ENCODE data around the gene CDH22. TPM values are rescaled to one million over a fixed set of nuclear protein-coding genes. Genes with fewer than 3 reads are reported as not detected.
A peak's percentile ranks its signal among the peaks of the same experiment; 100 is the strongest.

CDH22 gene
- total RNA-seq, 1 experiment from 2014 or later, result 0.07 TPM

- DNase-seq (ENCODE audit: low read depth), result peak; percentile 28
- in situ Hi-C loops (cut with HindIII; ENCODE audit: low pct_unique_long_range_greater_than_20kb, low sequenced_read_pairs), result no loop called here
These were observed 133.7 kb downstream of the CDH22 start for GRCh38 chr20:46174469-46175126.

DNA sequence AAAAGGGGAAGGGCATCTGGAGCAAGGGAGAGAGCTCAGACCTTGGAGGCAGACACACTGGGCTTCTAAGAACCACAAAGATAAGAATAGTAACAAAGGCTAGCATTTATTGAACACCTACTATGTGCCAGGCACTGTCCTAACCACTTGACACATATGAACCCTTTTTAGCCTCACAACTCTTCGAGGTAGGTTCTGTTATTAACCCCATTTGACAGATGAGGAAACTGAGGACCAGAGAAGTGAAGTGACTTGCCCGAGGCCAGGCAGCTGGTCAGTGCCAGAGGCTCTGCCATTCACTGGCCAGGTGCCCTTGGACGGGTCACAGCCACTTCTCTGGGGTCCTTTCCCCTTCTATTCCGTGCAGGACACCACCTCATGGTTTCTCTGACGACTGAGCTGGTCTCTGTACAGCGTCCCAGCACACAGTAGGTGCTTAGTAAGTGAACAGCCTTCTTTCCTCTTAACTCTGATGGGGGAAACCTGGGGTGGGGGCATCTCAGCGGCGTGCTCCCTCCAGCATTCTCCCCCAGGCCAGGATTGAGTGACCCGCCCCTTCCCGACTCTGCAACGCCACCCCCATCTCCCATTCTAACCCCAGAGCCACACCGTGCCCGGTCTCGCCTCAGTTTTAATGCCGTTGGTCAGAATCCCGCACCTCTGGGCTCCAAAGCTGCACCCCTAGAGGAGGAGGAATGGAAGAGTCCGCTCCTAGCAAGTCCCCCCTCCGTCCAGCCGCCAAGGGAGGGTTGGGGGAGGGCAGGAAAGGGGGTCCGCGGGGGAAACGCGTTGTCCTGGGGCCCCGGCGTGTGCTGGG is 134.4 kb downstream of the CDH22 start:
- in situ Hi-C loops (cut with HindIII; ENCODE audit: low pct_unique_long_range_greater_than_20kb, low sequenced_read_pairs), result no loop called here
- DNase-seq (ENCODE audit: low read depth), result no peak

- in situ Hi-C loops (cut with HindIII; ENCODE audit: low pct_unique_long_range_greater_than_20kb, low sequenced_read_pairs), result no loop called here
- no peak for DNase-seq (ENCODE audit: low read depth)
These were observed 135.2 kb downstream of the CDH22 start for GRCh38 chr20:46172961-46173536.

DNA sequence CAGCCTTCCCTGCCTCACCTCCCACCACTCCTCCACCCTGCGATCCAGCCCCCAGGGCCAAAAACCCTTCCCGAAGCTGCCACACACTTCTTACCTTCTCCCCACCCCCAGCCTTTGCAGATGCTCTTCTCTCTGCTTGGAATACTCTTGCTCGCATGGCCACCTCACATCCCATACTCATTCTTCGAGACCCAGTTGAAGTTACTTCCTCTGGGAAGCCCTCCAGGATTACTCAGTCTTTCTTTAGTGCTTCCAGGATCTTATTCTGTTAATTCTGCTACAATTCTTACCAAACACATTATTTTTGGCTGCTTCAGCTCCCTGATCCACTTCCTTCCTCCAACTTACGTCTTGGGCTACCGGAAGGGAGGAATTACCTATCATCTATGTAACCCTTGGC is 135.8 kb downstream of the CDH22 start:
- in situ Hi-C loops (cut with HindIII; ENCODE audit: low pct_unique_long_range_greater_than_20kb, low sequenced_read_pairs), result no loop called here
- DNase-seq (ENCODE audit: low read depth), result no peak

- no peak for DNase-seq (ENCODE audit: low read depth)
- in situ Hi-C loops (cut with HindIII; ENCODE audit: low pct_unique_long_range_greater_than_20kb, low sequenced_read_pairs), result no loop called here
These were observed 136.4 kb downstream of the CDH22 start for GRCh38 chr20:46171909-46172308.

- in situ Hi-C loops (cut with HindIII; ENCODE audit: low pct_unique_long_range_greater_than_20kb, low sequenced_read_pairs), result no loop called here
- DNase-seq (ENCODE audit: low read depth), result no peak
These were observed 136.8 kb downstream of the CDH22 start for GRCh38 chr20:46171476-46171875.

- no peak for DNase-seq (ENCODE audit: low read depth)
- in situ Hi-C loops (cut with HindIII; ENCODE audit: low pct_unique_long_range_greater_than_20kb, low sequenced_read_pairs), result no loop called here
These were observed 138.8 kb downstream of the CDH22 start for GRCh38 chr20:46169245-46170171.

DNA sequence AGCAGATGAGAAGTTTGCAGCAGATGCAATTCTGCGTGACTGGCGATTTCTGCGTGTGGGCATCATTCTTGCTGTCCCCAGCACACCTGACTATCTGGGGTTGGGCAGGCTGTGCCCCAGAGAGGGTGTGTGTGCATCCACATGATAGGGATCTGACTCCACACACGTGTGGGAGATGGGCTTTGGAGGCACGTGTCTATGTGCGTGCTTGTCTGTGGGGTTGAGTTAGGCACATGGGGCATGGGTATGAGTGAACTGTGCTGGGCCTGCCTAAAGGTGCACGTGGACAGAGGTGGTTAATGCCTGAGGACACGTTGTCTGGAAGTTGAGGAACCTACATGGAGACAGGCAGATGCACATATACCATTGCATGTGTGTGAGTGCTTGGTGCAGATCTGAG is 139.9 kb downstream of the CDH22 start:
- in situ Hi-C loops (cut with HindIII; ENCODE audit: low pct_unique_long_range_greater_than_20kb, low sequenced_read_pairs), result no loop called here

DNA sequence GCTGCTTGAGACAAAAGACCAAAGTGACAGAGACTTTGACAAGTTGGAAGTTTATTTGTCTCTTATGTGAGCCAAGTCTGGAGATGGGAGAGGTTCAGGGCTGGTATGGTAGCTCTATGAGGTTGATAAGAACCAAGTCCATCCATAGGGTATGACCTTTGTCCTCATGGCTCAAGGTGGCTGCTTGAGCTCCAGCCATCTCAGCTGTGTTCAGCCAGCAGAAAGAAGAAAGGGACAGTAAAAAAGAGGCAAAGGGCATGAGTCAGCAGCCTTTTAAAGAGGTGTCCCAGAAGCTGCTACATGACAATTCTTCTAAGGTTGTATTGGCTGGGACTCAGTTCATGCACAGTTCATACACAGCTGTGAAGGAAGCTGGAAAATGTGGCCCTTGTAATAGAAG is 141.2 kb downstream of the CDH22 start:
- in situ Hi-C loops (cut with HindIII; ENCODE audit: low pct_unique_long_range_greater_than_20kb, low sequenced_read_pairs), result no loop called here
- no peak for DNase-seq (ENCODE audit: low read depth)

More for the DNA sequence above, 139.9 kb downstream of the CDH22 start:
- DNase-seq (ENCODE audit: low read depth), result no peak

DNA sequence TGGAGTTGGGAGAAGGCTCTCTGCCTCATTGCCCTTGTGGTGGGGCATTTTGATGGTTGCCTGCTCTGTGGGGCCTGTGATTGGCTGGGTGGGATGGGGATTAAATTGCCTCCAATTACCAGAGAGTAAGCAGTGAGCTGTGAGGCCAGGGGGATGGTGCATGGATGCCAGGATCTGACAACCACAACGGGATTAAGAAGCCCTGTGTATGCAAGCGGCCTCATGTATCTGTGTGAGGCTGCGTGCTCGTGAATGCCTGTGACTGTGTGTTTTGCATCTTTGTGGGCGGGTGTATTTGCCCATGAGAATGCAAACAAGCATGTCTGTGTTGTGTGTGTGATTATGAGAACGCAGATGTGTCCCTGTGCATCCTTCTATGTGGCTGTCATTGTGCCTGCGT is 144.0 kb downstream of the CDH22 start:
- in situ Hi-C loops (cut with HindIII; ENCODE audit: low pct_unique_long_range_greater_than_20kb, low sequenced_read_pairs), result no loop called here
- no peak for DNase-seq (ENCODE audit: low read depth)

GRCh38 chr20:46161921-46162320 is 146.4 kb downstream of the CDH22 start:
- in situ Hi-C loops (cut with HindIII; ENCODE audit: low pct_unique_long_range_greater_than_20kb, low sequenced_read_pairs), result no loop called here
- DNase-seq (ENCODE audit: low read depth), result no peak

GRCh38 chr20:46160661-46161060 is 147.6 kb downstream of the CDH22 start:
- no peak for DNase-seq (ENCODE audit: low read depth)
- in situ Hi-C loops (cut with HindIII; ENCODE audit: low pct_unique_long_range_greater_than_20kb, low sequenced_read_pairs), result no loop called here

GRCh38 chr20:46159101-46159897 is 149.0 kb downstream of the CDH22 start:
- no peak for DNase-seq (ENCODE audit: low read depth)
- in situ Hi-C loops (cut with HindIII; ENCODE audit: low pct_unique_long_range_greater_than_20kb, low sequenced_read_pairs), result no loop called here

GRCh38 chr20:46158476-46158987 is 149.8 kb downstream of the CDH22 start:
- in situ Hi-C loops (cut with HindIII; ENCODE audit: low pct_unique_long_range_greater_than_20kb, low sequenced_read_pairs), result no loop called here

DNA sequence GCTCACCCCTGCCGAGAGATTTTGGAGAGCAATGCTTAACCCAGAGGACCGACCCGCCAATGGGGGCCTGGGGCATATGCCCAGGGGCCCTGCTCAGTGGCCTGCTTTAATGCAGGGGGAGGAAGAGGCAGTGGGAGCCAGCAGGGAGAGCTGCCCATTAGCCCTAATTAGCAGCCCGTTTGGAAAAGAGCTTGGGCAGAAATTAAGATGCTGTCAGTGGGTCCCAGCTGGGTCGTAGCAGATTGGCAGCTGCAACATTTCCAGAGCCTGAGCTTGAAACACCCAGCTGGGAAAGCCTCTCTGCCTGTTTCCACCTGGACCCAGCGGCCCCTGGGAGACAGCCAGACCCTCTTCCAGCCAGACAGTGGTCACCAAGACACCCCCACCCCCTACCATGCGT is 150.7 kb downstream of the CDH22 start:
- no peak for DNase-seq (ENCODE audit: low read depth)
- in situ Hi-C loops (cut with HindIII; ENCODE audit: low pct_unique_long_range_greater_than_20kb, low sequenced_read_pairs), result no loop called here

More at GRCh38 chr20:46158476-46158987, 149.8 kb downstream of the CDH22 start:
- DNase-seq (ENCODE audit: low read depth), result no peak

DNA sequence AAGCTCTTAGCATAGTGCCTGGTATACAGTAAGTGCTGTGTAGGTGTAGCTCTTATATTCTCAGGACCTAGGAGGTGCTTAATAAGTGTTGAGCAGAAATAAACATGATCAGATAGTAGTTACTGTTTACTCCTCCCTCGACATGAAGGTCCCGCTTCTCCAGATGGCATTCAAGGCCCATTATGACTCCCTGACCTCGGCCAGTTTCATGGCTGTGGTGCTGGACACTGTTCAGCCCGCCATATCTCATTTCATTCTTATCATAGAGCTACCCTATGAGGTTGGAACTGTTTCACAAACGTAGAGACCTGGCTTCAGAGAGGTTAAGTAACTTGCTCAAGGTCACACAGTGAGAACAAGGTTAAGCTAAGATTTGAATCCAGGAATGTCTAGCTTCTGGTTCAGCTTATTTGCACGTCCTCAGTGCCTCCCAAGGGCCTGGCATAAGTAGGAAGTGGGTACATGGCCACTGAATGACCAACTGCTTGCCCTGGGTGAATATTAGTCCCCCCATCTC is 151.2 kb downstream of the CDH22 start:
- in situ Hi-C loops (cut with HindIII; ENCODE audit: low pct_unique_long_range_greater_than_20kb, low sequenced_read_pairs), result no loop called here
- DNase-seq (ENCODE audit: low read depth), result no peak

DNA sequence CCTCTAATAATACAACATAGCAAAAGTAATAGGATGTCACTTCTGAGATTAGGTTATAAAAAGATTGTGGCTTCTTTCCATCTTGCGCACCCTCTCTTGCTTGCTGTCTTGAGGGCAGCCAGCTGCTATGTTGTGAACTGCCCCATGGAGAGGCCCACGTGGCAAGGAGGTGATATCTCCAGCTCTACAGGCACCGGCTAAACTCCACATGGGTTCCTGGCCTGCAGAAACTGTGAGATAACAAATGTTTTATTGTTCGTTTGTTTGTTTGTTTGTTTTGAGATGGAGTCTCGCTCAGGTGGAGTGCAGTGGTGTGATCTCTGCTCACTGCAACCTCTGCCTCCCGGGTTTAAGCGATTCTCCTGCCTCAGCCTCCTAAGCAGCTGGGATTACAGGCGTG is 152.2 kb downstream of the CDH22 start:
- no peak for DNase-seq (ENCODE audit: low read depth)
- in situ Hi-C loops (cut with HindIII; ENCODE audit: low pct_unique_long_range_greater_than_20kb, low sequenced_read_pairs), result no loop called here

Data from Caki2 (cell line).